ENCODE data around the gene MDGA2. TPM values are rescaled to one million over a fixed set of nuclear protein-coding genes. Genes with fewer than 3 reads are reported as not detected.

The MDGA2 gene
- total and polyA plus RNA-seq, 8 donors, result not detected

GRCh38 chr14:47167402-47167801, 508.0 kb downstream of the MDGA2 start:
- WGBS, 2 donors, result 80 to 83% methylated on average over 1 of the region's 1 CpG
- Histone ChIP-seq H3K4me1 (no peaks in the 10 kb centered on the region), H3K9me3 (no peaks in the 10 kb centered on the region), H3K27ac (no peak overlapping the region), H3K27me3 (no peaks in the 10 kb centered on the region), H3K36me3 (no peaks in the 10 kb centered on the region), H3K4me3 (no peak overlapping the region)
- FAIRE-seq, result no peak
- no peak for DNase-seq
- intact Hi-C loops (cut with DNase I), result no loop called here
- no peak for TF ChIP-seq CTCF (IDR thresholded peaks at IDR 0.05)
- ATAC-seq, result no peak

- DNase-seq (peak in 1 of 6 donors; percentile 6), FAIRE-seq (no peak), ATAC-seq (no peak)
- Histone ChIP-seq H3K27ac (no peak overlapping the region), H3K9me3 (no peaks in the 10 kb centered on the region), H3K4me3 (no peak overlapping the region), H3K4me1 (no peaks in the 10 kb centered on the region), H3K36me3 (no peaks in the 10 kb centered on the region), H3K27me3 (no peaks in the 10 kb centered on the region)
- TF ChIP-seq CTCF (IDR thresholded peaks at IDR 0.05), result no peak
- intact Hi-C loops (cut with DNase I), result no loop called here
- 86 to 94% methylated on average over 13 of the region's 13 CpGs for WGBS, 2 donors
These were observed 520.0 kb downstream of the MDGA2 start for GRCh38 chr14:47155395-47155794.

GRCh38 chr14:47154276-47154797, 521.1 kb downstream of the MDGA2 start:
- Histone ChIP-seq H3K4me3 (no peak overlapping the region), H3K27ac (no peak overlapping the region), H3K4me1 (no peaks in the 10 kb centered on the region), H3K27me3 (no peaks in the 10 kb centered on the region), H3K9me3 (no peaks in the 10 kb centered on the region), H3K36me3 (no peaks in the 10 kb centered on the region)
- DNase-seq (peak in 1 of 6 donors; percentile 46), FAIRE-seq (no peak), ATAC-seq (no peak)
- WGBS, 2 donors, result 72 to 84% methylated on average over 14 of the region's 14 CpGs
- intact Hi-C loops (cut with DNase I), result no loop called here
- TF ChIP-seq CTCF (IDR thresholded peaks at IDR 0.05), result no peak

GRCh38 chr14:47153746-47154145, 521.7 kb downstream of the MDGA2 start:
- intact Hi-C loops (cut with DNase I), result no loop called here
- TF ChIP-seq CTCF (IDR thresholded peaks at IDR 0.05), result no peak
- H3K4me1 ChIP-seq, result no peaks in the 10 kb centered on the region
- no peak for FAIRE-seq
- no peak overlapping the region for H3K4me3 ChIP-seq
- no peaks in the 10 kb centered on the region for H3K36me3 ChIP-seq
- no peak for ATAC-seq
- no peaks in the 10 kb centered on the region for H3K27me3 ChIP-seq
- H3K9me3 ChIP-seq, result no peaks in the 10 kb centered on the region
- no peak for DNase-seq
- no peak overlapping the region for H3K27ac ChIP-seq

GRCh38 chr14:47150267-47150666, 525.1 kb downstream of the MDGA2 start:
- Histone ChIP-seq H3K27me3 (no peaks in the 10 kb centered on the region), H3K9me3 (no peaks in the 10 kb centered on the region), H3K4me1 (no peaks in the 10 kb centered on the region), H3K36me3 (no peaks in the 10 kb centered on the region), H3K27ac (no peak overlapping the region), H3K4me3 (no peak overlapping the region)
- DNase-seq, result no peak
- 16 to 22% methylated on average over 3 of the region's 3 CpGs for WGBS, 2 donors
- ATAC-seq, result no peak
- intact Hi-C loops (cut with DNase I), result no loop called here
- no peak for TF ChIP-seq CTCF (IDR thresholded peaks at IDR 0.05)
- no peak for FAIRE-seq
